DND-41 (cell line): ENCODE measurements around the gene PIP.
"Not testable (repeated sequence)": the region's sequence is repeated elsewhere in the genome, so short reads cannot be mapped to it uniquely, and the experiment has no call there.

Experiments
- ATAC-seq: fragments of 200-7000 bp; cut with Tn5 transposase; 3 replicates; pipeline ENCODE4 v1.9.1; 2021; ENCODE audit warnings: low read depth; ENCODE audit not compliant: insufficient read depth
- DNase-seq: peaks from one replicate; pipeline ENCODE4 v3.0.0-alpha.2; 2020
- H2AFZ ChIP-seq: 2 replicates; pipeline ENCODE4 v1.6.0; 2012; ENCODE audit warnings: low read depth, low read length
- H3K27ac ChIP-seq: 2 replicates; pipeline ENCODE4 v1.5.1; 2012; ENCODE audit warnings: low read length, inconsistent platforms
- H3K27me3 ChIP-seq: fragments of 200-600 bp; sonication (generic); 2 replicates; pipeline ENCODE4 v1.6.0; 2012; ENCODE audit warnings: low read length, mild to moderate bottlenecking, inconsistent platforms; ENCODE audit not compliant: insufficient read depth, poor library complexity
- H3K36me3 ChIP-seq: 2 replicates; pipeline ENCODE4 v1.5.1; 2012; ENCODE audit warnings: low read length, inconsistent platforms; ENCODE audit not compliant: insufficient read depth
- H3K4me1 ChIP-seq: 2 replicates; pipeline ENCODE4 v1.5.1; 2012; ENCODE audit warnings: mild to moderate bottlenecking, low read length; ENCODE audit not compliant: insufficient read depth
- H3K4me2 ChIP-seq: 2 replicates; pipeline ENCODE4 v1.6.0; 2012; ENCODE audit warnings: mild to moderate bottlenecking, moderate library complexity, low read length, inconsistent platforms; ENCODE audit not compliant: insufficient read depth
- H3K4me3 ChIP-seq, 2 experiments: fragments of 200-600 bp in 1 of 2; shearing (Covaris generic) in 1 of 2; 2 replicates each; pipeline ENCODE4 v1.5.1; 2012 to 2016; ENCODE audit warnings: inconsistent platforms in 2 of 2, low read length in 2 of 2, mild to moderate bottlenecking in 2 of 2, low read depth in 1 of 2, moderate library complexity in 1 of 2
- H3K79me2 ChIP-seq: 2 replicates; pipeline ENCODE4 v1.6.0; 2012; ENCODE audit warnings: low read length, inconsistent platforms; ENCODE audit not compliant: insufficient read depth
- H3K9ac ChIP-seq: 2 replicates; pipeline ENCODE4 v1.6.0; 2012; ENCODE audit warnings: low read depth, mild to moderate bottlenecking, inconsistent platforms, low read length, moderate library complexity
- H3K9me3 ChIP-seq: 2 replicates; pipeline ENCODE4 v1.5.1; 2012; ENCODE audit warnings: low read length, moderate library complexity, mild to moderate bottlenecking, inconsistent platforms; ENCODE audit not compliant: insufficient read depth, severe bottlenecking
- H4K20me1 ChIP-seq: 2 replicates; pipeline ENCODE4 v1.6.0; 2012; ENCODE audit warnings: low read length; ENCODE audit not compliant: insufficient read depth
- EZH2 ChIP-seq: IDR thresholded peaks from 3 replicates; pipeline ENCODE4 v1.6.1; 2012; ENCODE audit warnings: borderline replicate concordance, low read depth, mild to moderate bottlenecking, moderate library complexity, low read length, inconsistent platforms; ENCODE audit not compliant: severe bottlenecking
- TF ChIP-seq, protein P1 (sequence below): IDR thresholded peaks from 2 replicates; pipeline ENCODE4 v1.5.1; 2012; ENCODE audit warnings: borderline replicate concordance, low read length, moderate library complexity, mild to moderate bottlenecking; ENCODE audit not compliant: poor library complexity, severe bottlenecking; ENCODE audit errors: extremely low read depth

The PIP gene

GRCh38 chr7:143120691-143121405 lies 11.0 kb upstream of the PIP start:
- Histone ChIP-seq H3K27ac (no peak overlapping the region), H3K4me2 (no peak overlapping the region), H4K20me1 (no peaks in the 10 kb centered on the region), H3K4me1 (no peaks in the 10 kb centered on the region), H3K9ac (no peak overlapping the region), H3K4me3 (no peak overlapping the region), H3K79me2 (no peaks in the 10 kb centered on the region), H3K27me3 (no peaks in the 10 kb centered on the region), H3K36me3 (no peaks in the 10 kb centered on the region), H2AFZ (no peak overlapping the region), H3K9me3 (peaks cover 7% of the 10 kb centered on the region)
- ATAC-seq = no peak
- no peak for DNase-seq
- TF ChIP-seq, protein P1, sequence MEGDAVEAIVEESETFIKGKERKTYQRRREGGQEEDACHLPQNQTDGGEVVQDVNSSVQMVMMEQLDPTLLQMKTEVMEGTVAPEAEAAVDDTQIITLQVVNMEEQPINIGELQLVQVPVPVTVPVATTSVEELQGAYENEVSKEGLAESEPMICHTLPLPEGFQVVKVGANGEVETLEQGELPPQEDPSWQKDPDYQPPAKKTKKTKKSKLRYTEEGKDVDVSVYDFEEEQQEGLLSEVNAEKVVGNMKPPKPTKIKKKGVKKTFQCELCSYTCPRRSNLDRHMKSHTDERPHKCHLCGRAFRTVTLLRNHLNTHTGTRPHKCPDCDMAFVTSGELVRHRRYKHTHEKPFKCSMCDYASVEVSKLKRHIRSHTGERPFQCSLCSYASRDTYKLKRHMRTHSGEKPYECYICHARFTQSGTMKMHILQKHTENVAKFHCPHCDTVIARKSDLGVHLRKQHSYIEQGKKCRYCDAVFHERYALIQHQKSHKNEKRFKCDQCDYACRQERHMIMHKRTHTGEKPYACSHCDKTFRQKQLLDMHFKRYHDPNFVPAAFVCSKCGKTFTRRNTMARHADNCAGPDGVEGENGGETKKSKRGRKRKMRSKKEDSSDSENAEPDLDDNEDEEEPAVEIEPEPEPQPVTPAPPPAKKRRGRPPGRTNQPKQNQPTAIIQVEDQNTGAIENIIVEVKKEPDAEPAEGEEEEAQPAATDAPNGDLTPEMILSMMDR = no peak
- no peak for TF ChIP-seq EZH2

- not testable (repeated sequence) for H3K27me3 ChIP-seq, H3K36me3 ChIP-seq, H3K9ac ChIP-seq, ATAC-seq, H3K9me3 ChIP-seq, H3K79me2 ChIP-seq, H3K4me2 ChIP-seq, H3K4me3 ChIP-seq, H3K27ac ChIP-seq, H3K4me1 ChIP-seq, H4K20me1 ChIP-seq, H2AFZ ChIP-seq
- peak; percentile 10 for DNase-seq
These were observed 8.6 kb upstream of the PIP start for GRCh38 chr7:143123326-143123725.

DNA sequence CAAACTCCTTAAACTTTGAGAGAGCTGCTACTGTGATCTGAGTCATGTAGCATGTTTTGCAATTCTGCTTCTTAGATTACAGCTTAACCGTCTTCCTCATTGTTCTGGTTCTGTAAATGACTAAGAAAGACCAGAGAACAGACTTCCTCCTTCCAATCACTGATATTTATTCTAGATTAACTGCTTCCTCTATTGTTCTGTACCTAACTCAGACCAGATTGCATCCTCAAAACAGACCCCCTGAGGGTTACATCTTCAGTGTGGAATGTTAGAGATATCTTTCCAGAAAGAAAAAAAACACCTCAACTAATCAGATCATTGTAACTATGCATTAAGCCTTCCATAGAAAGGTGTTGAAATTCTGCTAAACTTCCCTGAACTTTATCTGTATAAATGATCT lies 5.7 kb upstream of the PIP start:
- Histone ChIP-seq H4K20me1 (no peaks in the 10 kb centered on the region), H3K4me1 (no peaks in the 10 kb centered on the region), H3K36me3 (no peaks in the 10 kb centered on the region), H3K9ac (no peak overlapping the region), H3K4me3 (no peak overlapping the region), H3K4me2 (no peak overlapping the region), H2AFZ (no peak overlapping the region), H3K9me3 (peaks cover 7% of the 10 kb centered on the region), H3K79me2 (no peaks in the 10 kb centered on the region), H3K27me3 (no peaks in the 10 kb centered on the region), H3K27ac (no peak overlapping the region)
- TF ChIP-seq, protein P1 = no peak
- no peak for TF ChIP-seq EZH2
- no peak for DNase-seq
- no peak for ATAC-seq

DNA sequence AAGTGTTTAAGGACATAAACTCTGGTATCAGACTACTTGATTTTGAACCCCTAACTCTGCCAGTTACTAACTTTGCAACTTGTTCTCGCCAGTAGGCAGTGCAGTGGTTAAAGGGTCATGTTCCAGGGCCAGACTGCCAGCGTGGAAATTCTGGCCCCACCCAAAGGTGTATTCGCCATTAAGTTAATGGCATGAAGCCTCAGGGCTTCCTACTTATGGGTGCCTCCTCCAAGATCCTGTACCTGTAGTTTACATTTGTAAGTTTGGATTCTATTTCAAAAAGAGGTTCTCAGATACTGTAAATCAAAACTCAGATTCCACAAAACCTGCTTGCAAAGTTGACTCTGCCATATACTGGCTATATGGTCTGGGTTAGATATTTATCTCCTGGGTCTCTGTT lies 2.8 kb upstream of the PIP start:
- Histone ChIP-seq H4K20me1 (no peaks in the 10 kb centered on the region), H3K4me1 (no peaks in the 10 kb centered on the region), H3K27me3 (peaks cover 3% of the 10 kb centered on the region), H3K27ac (no peak overlapping the region), H3K9ac (no peak overlapping the region), H3K4me2 (no peak overlapping the region), H3K4me3 (no peak overlapping the region), H3K36me3 (no peaks in the 10 kb centered on the region), H3K79me2 (no peaks in the 10 kb centered on the region), H2AFZ (no peak overlapping the region), H3K9me3 (no peaks in the 10 kb centered on the region)
- ATAC-seq (no peak), DNase-seq (no peak)
- TF ChIP-seq EZH2 = no peak
